ENCODE data around the gene THRB.

Gene THRB

DNA sequence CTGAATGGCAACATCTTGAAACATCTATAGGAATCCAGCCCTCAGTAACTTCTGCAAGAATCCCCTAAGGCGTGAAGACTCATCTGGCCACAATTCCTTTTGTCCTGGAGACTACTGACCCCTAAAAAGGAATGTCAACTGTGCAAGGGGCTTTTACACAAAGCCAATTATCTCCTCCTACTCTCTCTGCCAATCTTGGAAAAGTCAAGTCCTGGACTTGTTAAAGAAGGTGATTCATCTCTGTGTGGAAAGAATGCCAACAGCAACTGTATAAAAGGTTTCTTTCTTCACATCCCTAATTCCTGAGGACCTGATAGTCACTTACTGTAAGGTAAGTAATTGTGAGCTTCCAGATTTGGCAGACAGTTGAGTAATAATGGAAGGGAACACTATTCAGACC, 22.3 kb downstream of the THRB start:
- no peak overlapping the region for H3K4me2 ChIP-seq (ENCODE audit: low read depth, low read length, poor library complexity, severe bottlenecking)
- H3F3A ChIP-seq (ENCODE audit: insufficient read depth) = no peaks in the 10 kb centered on the region
- no peaks in the 10 kb centered on the region for H3K27me3 ChIP-seq (ENCODE audit: low read length)
- no peaks in the 10 kb centered on the region for H3K79me2 ChIP-seq (ENCODE audit: insufficient read depth, low read length)
- no peaks in the 10 kb centered on the region for H3K9me2 ChIP-seq (replicated peaks; ENCODE audit: insufficient read depth, low read length)
- TF ChIP-seq, protein P1, sequence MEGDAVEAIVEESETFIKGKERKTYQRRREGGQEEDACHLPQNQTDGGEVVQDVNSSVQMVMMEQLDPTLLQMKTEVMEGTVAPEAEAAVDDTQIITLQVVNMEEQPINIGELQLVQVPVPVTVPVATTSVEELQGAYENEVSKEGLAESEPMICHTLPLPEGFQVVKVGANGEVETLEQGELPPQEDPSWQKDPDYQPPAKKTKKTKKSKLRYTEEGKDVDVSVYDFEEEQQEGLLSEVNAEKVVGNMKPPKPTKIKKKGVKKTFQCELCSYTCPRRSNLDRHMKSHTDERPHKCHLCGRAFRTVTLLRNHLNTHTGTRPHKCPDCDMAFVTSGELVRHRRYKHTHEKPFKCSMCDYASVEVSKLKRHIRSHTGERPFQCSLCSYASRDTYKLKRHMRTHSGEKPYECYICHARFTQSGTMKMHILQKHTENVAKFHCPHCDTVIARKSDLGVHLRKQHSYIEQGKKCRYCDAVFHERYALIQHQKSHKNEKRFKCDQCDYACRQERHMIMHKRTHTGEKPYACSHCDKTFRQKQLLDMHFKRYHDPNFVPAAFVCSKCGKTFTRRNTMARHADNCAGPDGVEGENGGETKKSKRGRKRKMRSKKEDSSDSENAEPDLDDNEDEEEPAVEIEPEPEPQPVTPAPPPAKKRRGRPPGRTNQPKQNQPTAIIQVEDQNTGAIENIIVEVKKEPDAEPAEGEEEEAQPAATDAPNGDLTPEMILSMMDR (IDR thresholded peaks at IDR 0.05; ENCODE audit: insufficient read depth, low read length, poor library complexity, severe bottlenecking) = no peak
- TF ChIP-seq EZH2phosphoT487 (conservative IDR thresholded peaks at IDR 0.05; ENCODE audit: low read length) = no peak
- no peak overlapping the region for H3K9ac ChIP-seq (ENCODE audit: low read length)
- H4K20me1 ChIP-seq (ENCODE audit: low read depth, low read length) = no peaks in the 10 kb centered on the region
- H3K9me3 ChIP-seq (ENCODE audit: insufficient read depth, low read length) = no peaks in the 10 kb centered on the region
- H2AFZ ChIP-seq (ENCODE audit: low read depth, low read length, severe bottlenecking) = no peak overlapping the region
- H3K27ac ChIP-seq (ENCODE audit: low read depth, low read length) = no peak overlapping the region
- no peak overlapping the region for H3K4me3 ChIP-seq (ENCODE audit: insufficient read depth, low read length, poor library complexity, severe bottlenecking)
- no peaks in the 10 kb centered on the region for H3K36me3 ChIP-seq (ENCODE audit: low read length)

DNA sequence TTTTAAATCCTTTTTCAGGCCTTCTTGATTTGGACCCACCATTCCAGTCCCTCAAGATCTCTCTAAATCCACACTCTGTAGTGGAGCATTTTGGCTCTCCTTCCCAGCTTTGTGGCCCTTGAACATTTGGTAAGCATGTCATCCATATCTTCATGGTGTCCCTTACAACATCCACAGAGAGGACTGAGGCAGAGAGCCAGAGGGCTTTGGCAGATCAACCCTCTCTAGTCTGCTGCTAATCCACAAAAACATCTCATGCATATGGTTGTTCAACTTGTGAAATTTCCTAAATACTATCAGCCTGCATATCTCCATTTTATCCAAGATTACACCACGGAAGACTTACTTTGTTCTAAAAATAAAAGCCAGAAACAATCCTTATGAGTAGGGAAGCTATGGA, 23.2 kb downstream of the THRB start:
- Histone ChIP-seq H3K27me3 (ENCODE audit: low read length) (no peaks in the 10 kb centered on the region), H3K79me2 (ENCODE audit: insufficient read depth, low read length) (no peaks in the 10 kb centered on the region), H3K27ac (ENCODE audit: low read depth, low read length) (no peak overlapping the region), H3K4me3 (ENCODE audit: insufficient read depth, low read length, poor library complexity, severe bottlenecking) (no peak overlapping the region), H3K9ac (ENCODE audit: low read length) (no peak overlapping the region), H4K20me1 (ENCODE audit: low read depth, low read length) (no peaks in the 10 kb centered on the region), H3F3A (ENCODE audit: insufficient read depth) (no peaks in the 10 kb centered on the region), H3K9me2 (replicated peaks; ENCODE audit: insufficient read depth, low read length) (no peaks in the 10 kb centered on the region), H2AFZ (ENCODE audit: low read depth, low read length, severe bottlenecking) (no peak overlapping the region), H3K36me3 (ENCODE audit: low read length) (no peaks in the 10 kb centered on the region), H3K9me3 (ENCODE audit: insufficient read depth, low read length) (no peaks in the 10 kb centered on the region), H3K4me2 (ENCODE audit: low read depth, low read length, poor library complexity, severe bottlenecking) (no peak overlapping the region)
- TF ChIP-seq, protein P1 (IDR thresholded peaks at IDR 0.05; ENCODE audit: insufficient read depth, low read length, poor library complexity, severe bottlenecking) = no peak
- TF ChIP-seq EZH2phosphoT487 (conservative IDR thresholded peaks at IDR 0.05; ENCODE audit: low read length) = no peak

DNA sequence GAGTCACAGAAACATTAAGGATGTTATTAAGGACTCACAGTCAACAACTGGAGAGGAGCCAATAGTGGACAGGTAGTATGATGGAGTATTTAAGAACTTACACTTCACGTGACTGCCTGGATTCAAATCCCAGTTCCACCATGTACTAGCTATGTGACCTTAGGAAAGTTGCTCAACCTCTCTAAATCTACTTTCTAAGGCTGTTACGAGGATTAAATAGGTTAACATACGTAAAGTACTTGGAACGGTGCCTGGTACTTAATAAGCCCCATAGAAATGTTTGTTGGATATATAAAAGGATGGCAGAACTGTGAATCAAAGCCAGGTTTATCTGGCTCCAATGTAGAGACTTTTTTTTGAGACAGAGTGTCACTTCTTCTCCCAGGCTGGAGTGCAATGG, 24.4 kb downstream of the THRB start:
- no peak overlapping the region for H3K4me3 ChIP-seq (ENCODE audit: insufficient read depth, low read length, poor library complexity, severe bottlenecking)
- no peaks in the 10 kb centered on the region for H3K9me3 ChIP-seq (ENCODE audit: insufficient read depth, low read length)
- H2AFZ ChIP-seq (ENCODE audit: low read depth, low read length, severe bottlenecking) = no peak overlapping the region
- H3K9ac ChIP-seq (ENCODE audit: low read length) = no peak overlapping the region
- no peak overlapping the region for H3K27ac ChIP-seq (ENCODE audit: low read depth, low read length)
- H3F3A ChIP-seq (ENCODE audit: insufficient read depth) = no peaks in the 10 kb centered on the region
- H3K79me2 ChIP-seq (ENCODE audit: insufficient read depth, low read length) = no peaks in the 10 kb centered on the region
- no peaks in the 10 kb centered on the region for H3K36me3 ChIP-seq (ENCODE audit: low read length)
- H3K4me2 ChIP-seq (ENCODE audit: low read depth, low read length, poor library complexity, severe bottlenecking) = no peak overlapping the region
- H3K9me2 ChIP-seq (replicated peaks; ENCODE audit: insufficient read depth, low read length) = no peaks in the 10 kb centered on the region
- no peak for TF ChIP-seq EZH2phosphoT487 (conservative IDR thresholded peaks at IDR 0.05; ENCODE audit: low read length)
- TF ChIP-seq, protein P1 (IDR thresholded peaks at IDR 0.05; ENCODE audit: insufficient read depth, low read length, poor library complexity, severe bottlenecking) = no peak
- no peaks in the 10 kb centered on the region for H4K20me1 ChIP-seq (ENCODE audit: low read depth, low read length)
- no peaks in the 10 kb centered on the region for H3K27me3 ChIP-seq (ENCODE audit: low read length)

Measured in SU-DHL-6 (cell line).